Measurements from ENCODE around the gene SIX3.
A peak's percentile ranks its signal among the peaks of the same experiment; 100 is the strongest.

The SIX3 gene

DNA sequence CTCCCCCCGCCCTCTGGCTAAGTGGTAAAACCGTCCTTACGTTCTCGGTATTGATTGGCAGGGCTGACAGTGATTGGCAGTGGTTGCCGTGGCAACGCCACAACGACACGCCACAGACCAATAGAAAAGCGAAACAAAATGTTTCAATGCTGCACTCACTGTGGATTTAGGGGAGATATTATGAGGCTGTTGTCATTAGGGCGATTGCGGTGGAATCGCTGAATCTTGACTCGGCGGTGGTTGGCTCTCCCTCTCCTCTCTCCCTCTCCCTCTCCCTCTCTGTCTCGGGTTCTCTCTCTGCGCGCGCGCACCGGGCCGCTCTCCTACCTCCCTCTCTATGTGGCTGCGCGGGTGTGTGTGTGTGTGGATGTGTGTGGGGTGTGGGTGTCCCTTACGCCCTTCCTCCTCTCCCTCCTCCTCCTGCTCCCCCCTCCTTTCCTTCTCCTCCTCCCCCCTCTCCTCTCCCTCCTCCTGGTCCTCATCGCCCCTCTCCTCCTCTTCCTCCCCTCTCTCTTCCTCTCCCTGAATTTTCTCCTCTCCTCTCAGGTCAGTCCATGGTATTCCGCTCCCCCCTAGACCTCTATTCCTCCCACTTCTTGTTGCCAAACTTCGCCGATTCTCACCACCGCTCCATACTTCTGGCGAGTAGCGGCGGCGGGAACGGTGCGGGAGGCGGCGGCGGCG is at the start of gene SIX3:
Gene SIX3 (plus strand): TSS at position 152 of the 684 bp plus-strand sequence. CDS start 403 bp downstream, at position 555.
- TF ChIP-seq, protein P1, sequence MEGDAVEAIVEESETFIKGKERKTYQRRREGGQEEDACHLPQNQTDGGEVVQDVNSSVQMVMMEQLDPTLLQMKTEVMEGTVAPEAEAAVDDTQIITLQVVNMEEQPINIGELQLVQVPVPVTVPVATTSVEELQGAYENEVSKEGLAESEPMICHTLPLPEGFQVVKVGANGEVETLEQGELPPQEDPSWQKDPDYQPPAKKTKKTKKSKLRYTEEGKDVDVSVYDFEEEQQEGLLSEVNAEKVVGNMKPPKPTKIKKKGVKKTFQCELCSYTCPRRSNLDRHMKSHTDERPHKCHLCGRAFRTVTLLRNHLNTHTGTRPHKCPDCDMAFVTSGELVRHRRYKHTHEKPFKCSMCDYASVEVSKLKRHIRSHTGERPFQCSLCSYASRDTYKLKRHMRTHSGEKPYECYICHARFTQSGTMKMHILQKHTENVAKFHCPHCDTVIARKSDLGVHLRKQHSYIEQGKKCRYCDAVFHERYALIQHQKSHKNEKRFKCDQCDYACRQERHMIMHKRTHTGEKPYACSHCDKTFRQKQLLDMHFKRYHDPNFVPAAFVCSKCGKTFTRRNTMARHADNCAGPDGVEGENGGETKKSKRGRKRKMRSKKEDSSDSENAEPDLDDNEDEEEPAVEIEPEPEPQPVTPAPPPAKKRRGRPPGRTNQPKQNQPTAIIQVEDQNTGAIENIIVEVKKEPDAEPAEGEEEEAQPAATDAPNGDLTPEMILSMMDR (IDR thresholded peaks at IDR 0.05; ENCODE audit: insufficient read depth, low read depth, low read length, missing control alignments), result no peak
- DNase-seq (ENCODE audit: low read depth), result peak; percentile 81
- peak within 1 kb of the TSS; percentile 43 for H3K4me3 ChIP-seq (ENCODE audit: low read depth, low read length)

DNA sequence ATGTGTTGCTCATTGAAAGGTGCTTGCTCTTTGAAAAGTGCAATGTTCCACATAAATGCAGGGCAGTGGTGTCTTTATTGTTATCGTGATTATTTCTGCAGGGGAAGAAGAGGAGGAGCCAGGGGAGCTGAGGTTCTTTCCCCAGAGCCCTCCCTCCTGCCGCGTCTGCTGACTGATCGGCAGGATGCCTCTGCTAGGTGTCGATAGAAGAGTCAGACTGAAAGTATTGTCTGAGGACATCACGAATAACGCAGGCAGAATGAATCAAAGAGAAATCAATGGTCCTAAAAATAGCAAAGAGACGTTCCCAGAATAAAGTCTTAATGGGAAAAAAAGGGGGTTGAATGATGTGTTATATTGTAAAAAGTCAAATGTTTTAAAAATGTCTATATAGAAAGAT is 47.4 kb upstream of the SIX3 start:
- no peak overlapping the region for H3K4me3 ChIP-seq (ENCODE audit: low read depth, low read length)
- DNase-seq (ENCODE audit: low read depth), result peak; percentile 77
- TF ChIP-seq, protein P1 (IDR thresholded peaks at IDR 0.05; ENCODE audit: insufficient read depth, low read depth, low read length, missing control alignments), result no peak

DNA sequence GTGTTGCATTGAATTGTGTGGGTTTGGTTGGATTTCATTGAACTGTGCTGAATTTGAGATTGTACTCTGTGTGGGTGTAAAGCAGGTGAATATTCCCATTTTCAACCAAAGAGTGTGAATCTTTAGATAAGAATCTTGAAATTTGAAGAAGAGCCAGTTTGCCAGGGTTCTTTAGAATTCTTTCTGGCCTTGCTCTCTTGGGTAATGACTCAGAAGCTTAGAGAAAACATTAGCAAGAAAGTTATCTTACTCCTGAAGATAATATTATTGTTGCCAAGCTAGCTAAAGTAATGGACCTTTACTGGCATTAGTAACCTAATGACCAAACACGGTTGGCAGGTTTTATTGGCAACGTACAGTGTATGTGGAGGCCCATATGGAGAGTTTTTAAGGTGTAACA is 46.4 kb upstream of the SIX3 start:
- no peak for DNase-seq (ENCODE audit: low read depth)
- TF ChIP-seq, protein P1 (IDR thresholded peaks at IDR 0.05; ENCODE audit: insufficient read depth, low read depth, low read length, missing control alignments), result no peak
- no peak overlapping the region for H3K4me3 ChIP-seq (ENCODE audit: low read depth, low read length)

DNA sequence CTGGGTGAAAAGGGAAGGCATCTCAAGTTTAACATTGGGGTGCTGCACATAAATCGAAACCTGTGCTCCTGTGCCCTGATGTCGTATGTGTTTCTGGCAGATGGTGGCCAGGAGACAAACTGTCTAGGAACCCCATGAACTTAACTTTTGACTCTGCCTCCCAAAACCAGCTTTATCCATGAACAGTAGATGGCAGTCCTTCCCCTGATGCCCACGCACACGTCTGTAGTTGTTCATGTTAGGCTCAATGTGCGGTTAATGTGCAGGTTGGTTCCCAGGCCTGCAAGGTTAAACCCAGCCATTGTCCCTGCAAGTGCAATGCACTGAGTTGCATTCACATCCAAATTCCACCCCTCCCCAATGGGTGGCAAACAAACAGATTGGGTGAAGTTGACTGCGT is 44.1 kb upstream of the SIX3 start:
- H3K4me3 ChIP-seq (ENCODE audit: low read depth, low read length), result no peak overlapping the region
- TF ChIP-seq, protein P1 (IDR thresholded peaks at IDR 0.05; ENCODE audit: insufficient read depth, low read depth, low read length, missing control alignments), result no peak
- DNase-seq (ENCODE audit: low read depth), result no peak

DNA sequence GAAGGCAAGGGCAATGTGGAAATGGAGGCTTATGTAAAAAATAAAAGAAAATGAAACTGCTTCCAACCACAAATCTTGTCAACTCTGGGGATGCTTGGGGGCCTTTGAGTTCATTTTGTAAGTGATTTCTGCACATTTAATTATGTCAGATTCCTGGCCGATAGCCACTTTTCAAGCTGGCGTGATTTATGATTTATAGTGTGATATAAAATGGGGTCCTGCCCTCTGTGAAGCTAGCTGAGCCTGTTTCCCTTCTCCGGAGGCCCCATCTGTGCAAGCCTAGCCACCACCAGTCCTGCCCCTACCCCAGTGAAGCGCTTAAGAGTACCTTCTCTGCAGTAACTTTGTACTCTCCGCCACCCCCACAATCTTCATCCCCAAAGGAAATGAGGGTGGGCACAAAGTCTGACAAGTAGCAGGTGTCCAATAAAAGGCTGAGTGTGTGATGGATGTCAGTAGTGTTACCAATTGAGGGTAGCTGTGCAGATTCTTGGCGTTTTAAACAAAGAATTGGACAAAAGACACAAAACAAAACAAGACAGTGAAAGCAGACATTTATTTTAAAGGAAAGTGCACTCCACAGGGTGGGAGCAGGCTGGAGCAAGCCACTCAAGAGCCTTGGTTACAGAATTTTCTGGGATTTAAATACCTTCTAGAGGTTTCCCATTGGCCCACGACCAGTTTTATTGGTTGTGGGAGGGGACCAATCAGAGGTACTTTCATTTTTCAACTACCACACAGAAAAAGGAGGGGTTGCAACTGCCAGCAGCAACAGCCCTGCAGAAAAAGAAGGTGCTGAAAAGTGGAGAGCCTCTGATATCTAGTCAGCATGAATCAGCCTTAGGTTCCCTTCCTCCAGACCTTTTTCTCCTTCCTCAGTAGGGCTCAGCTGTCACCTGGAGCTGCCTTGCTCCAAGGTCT is 39.0 kb upstream of the SIX3 start:
- no peak for DNase-seq (ENCODE audit: low read depth)
- H3K4me3 ChIP-seq (ENCODE audit: low read depth, low read length), result no peak overlapping the region
- TF ChIP-seq, protein P1 (IDR thresholded peaks at IDR 0.05; ENCODE audit: insufficient read depth, low read depth, low read length, missing control alignments), result no peak

DNA sequence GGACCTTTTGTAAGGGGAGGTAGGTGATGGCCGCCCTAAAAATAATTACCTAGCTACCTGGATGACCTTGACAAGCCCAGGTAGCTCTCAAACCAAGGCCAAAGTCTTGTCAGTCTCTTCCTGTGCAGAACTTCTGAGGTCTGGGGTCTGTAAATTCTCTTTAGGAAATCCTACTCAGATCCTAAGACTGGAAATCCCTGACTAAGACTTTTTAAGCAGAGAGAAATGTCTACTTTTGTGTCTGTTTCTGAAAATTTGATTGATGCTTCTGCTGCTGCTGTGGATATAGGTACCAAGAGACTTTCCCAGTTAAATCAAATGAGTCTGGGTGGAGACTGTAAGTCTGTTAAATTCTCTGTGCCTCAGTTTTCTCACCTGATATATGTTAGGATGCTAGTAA is 36.9 kb upstream of the SIX3 start:
- DNase-seq (ENCODE audit: low read depth), result no peak
- no peak overlapping the region for H3K4me3 ChIP-seq (ENCODE audit: low read depth, low read length)
- TF ChIP-seq, protein P1 (IDR thresholded peaks at IDR 0.05; ENCODE audit: insufficient read depth, low read depth, low read length, missing control alignments), result no peak
